Measurements from ENCODE around the gene G0S2.
A peak's percentile ranks its signal among the peaks of the same experiment; 100 is the strongest.

Gene G0S2

DNA sequence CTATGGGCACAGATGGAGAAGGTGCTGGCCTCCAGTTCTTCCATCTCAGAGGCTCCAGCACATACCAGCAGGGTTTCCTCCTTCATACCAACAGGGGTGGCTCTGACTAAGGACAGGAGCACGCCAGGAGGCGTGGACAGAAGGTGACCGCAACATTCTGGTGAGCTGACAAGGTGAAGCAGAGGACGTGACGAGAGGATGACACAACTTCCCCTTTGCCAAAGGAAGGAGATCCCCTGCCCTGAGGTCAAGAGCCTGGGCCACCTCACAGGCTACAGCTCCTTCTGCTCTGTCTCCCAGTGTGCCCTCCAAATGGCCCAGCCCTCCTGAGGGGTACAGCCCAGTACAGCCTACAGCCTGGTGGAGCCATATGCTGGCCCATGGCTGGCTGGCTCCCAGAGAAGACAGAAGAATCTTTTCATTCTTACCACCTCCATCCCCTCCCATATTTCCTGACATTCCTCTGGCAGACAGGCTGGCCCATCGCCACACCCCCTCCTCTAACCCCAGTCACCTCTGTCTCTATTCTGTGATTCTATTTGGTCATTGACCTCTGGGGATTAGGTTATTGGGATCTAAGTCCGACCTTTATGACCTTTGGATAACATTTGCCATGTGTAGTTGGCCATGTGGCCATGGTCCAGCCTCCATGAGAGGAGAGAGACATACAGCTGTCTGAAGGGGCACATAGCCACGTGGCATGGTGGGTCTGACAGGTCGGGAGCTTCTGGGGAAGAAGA is 17.9 kb upstream of the G0S2 start:
- H3K4me1 Mint-ChIP-seq (ENCODE audit: low read depth), result peaks cover 40% of the 10 kb centered on the region
- no peak overlapping the region for H3K4me3 Mint-ChIP-seq
- no peaks in the 10 kb centered on the region for H3K27me3 Mint-ChIP-seq (ENCODE audit: low read depth)
- H3K36me3 Mint-ChIP-seq (ENCODE audit: low read depth), result peaks cover 2% of the 10 kb centered on the region
- peak overlapping the region; percentile 4 for H3K27ac Mint-ChIP-seq
- no peaks in the 10 kb centered on the region for H3K9me3 Mint-ChIP-seq

DNA sequence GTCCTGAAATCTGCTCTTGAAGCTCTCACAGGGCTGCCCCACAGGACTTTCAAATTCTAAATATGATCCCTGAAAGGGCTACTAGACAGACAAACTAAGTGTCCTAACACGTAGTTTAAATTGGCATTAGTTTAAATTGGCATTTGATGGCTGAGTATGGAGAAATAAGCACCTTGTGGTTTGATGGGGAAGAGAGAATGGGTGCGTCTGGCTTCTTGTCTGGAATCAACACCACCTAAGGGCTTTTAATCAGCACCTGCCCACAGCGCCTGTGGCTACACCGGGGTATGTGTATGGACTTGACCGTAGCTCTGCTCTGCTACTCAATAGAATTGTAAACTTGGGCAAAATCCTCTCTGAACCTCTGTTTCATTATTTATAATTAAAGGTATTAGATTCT is 17.3 kb upstream of the G0S2 start:
- no peaks in the 10 kb centered on the region for H3K27me3 Mint-ChIP-seq (ENCODE audit: low read depth)
- peaks cover 3% of the 10 kb centered on the region for H3K36me3 Mint-ChIP-seq (ENCODE audit: low read depth)
- no peak overlapping the region for H3K27ac Mint-ChIP-seq
- H3K9me3 Mint-ChIP-seq, result no peaks in the 10 kb centered on the region
- no peak overlapping the region for H3K4me3 Mint-ChIP-seq
- peaks cover 36% of the 10 kb centered on the region for H3K4me1 Mint-ChIP-seq (ENCODE audit: low read depth)

DNA sequence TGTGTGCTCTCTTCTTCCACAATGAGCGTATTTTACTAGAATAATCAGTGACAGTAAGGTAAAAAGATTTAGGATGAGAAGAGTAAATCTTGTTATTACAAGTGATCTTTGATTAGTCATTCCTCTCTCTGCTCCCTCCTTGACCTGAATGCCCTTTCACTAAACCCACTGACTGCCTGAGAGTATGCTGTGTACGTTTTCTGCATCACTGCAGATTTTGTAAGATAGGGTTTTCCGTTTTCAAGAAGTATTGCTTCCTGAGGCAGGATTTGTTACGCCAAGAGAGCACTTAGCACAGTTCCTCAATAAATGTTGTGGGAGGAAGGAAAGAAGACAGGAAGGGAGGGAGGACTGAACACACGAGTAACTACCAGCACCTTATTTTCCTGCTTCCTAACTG is 15.3 kb upstream of the G0S2 start:
- Mint-ChIP-seq H3K27me3 (ENCODE audit: low read depth) (no peaks in the 10 kb centered on the region), H3K4me3 (peak overlapping the region; percentile 21)

DNA sequence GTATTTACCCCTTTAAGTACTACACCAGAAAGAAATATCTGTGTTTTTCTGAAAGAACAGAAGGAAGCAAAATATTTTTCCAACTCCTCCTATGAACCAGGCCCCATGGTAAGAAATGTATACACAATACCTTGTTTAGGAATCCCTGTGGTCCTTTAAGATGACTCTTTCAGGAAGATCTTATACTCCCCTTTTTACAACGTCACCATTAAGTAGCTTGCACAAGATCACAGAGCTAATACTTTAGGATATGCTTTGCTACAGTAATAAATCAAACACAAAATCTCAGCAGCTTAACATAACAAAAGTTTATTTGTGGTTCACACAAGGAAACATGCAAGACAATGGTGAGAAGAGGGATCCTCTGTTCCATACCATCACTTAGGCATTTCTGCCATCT is 14.1 kb upstream of the G0S2 start:
- no peaks in the 10 kb centered on the region for H3K27me3 Mint-ChIP-seq (ENCODE audit: low read depth)
- H3K4me1 Mint-ChIP-seq (ENCODE audit: low read depth), result peaks cover 25% of the 10 kb centered on the region
- H3K27ac Mint-ChIP-seq, result no peak overlapping the region
- H3K9me3 Mint-ChIP-seq, result no peaks in the 10 kb centered on the region
- no peak overlapping the region for H3K4me3 Mint-ChIP-seq
- H3K36me3 Mint-ChIP-seq (ENCODE audit: low read depth), result peaks cover 9% of the 10 kb centered on the region

More for the DNA sequence above, 15.3 kb upstream of the G0S2 start:
- H3K9me3 Mint-ChIP-seq, result no peaks in the 10 kb centered on the region
- peak overlapping the region; percentile 67 for H3K27ac Mint-ChIP-seq
- H3K36me3 Mint-ChIP-seq (ENCODE audit: low read depth), result peaks cover 8% of the 10 kb centered on the region
- H3K4me1 Mint-ChIP-seq (ENCODE audit: low read depth), result peaks cover 22% of the 10 kb centered on the region

DNA sequence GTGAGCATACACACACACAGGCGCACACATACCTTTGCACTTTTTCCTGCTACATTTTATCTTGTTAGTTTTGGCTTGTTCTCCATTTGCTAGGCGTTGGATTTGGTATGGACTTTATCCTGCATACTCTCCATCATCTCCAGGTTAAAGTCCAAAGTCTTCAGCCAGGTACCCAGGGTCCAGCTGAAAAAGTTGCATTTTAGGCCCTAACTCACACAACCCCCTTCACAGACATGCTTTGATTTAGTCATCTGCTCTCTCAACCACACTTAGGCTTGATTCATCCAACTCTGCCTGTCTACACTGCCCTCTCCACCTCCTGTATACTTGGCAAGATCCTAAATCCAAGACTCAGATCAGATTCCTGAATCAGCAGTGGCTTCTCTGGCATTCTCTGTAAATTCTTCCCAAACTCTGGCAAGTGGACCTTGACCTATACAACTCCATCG is 12.3 kb upstream of the G0S2 start:
- peak overlapping the region; percentile 6 for H3K27ac Mint-ChIP-seq
- H3K9me3 Mint-ChIP-seq, result no peaks in the 10 kb centered on the region
- peaks cover 9% of the 10 kb centered on the region for H3K36me3 Mint-ChIP-seq (ENCODE audit: low read depth)
- H3K4me3 Mint-ChIP-seq, result no peak overlapping the region
- no peaks in the 10 kb centered on the region for H3K27me3 Mint-ChIP-seq (ENCODE audit: low read depth)
- H3K4me1 Mint-ChIP-seq (ENCODE audit: low read depth), result peaks cover 20% of the 10 kb centered on the region

DNA sequence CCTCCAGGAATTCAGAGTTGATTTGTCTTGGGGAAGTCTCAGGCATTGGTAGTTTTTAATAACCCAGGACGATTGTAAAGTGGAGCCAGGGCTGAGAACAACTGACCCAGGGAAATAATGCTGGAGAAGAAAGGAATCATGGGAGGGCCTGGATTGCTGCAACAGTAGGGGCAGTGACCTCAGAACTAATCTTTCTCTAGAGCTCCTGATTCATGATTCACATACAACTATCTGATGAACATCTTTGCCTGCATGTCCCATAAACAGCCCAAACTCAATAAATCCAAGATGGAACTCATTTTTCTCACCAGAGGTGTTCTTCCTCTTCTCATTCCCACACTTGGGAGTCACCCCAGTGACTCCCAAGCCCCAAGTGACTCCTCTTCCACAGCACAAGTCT is 8.1 kb upstream of the G0S2 start:
- Mint-ChIP-seq H3K9me3 (peaks cover 4% of the 10 kb centered on the region), H3K36me3 (ENCODE audit: low read depth) (peaks cover 11% of the 10 kb centered on the region), H3K27me3 (ENCODE audit: low read depth) (no peaks in the 10 kb centered on the region), H3K27ac (no peak overlapping the region), H3K4me3 (no peak overlapping the region), H3K4me1 (ENCODE audit: low read depth) (peaks cover 23% of the 10 kb centered on the region)

DNA sequence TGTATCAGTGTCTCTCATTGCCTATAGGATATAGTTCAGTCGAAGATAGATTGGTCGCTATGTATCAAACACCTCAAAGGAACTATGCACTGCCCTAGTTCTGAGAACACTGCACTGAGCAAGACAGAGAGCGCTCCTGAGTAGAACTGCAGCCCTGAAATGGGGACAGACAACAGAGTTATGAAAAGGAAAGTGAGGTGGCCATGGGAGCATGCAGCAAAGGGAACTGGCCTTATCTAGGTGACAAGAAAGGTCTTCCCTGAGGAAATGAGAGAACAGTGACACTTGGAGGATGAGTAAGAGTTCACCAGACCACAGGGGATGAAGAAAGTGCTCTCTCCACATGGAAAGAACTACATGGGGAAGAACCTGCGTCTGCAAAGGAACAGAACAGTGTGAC is 7.5 kb upstream of the G0S2 start:
- no peak overlapping the region for H3K4me3 Mint-ChIP-seq
- H3K36me3 Mint-ChIP-seq (ENCODE audit: low read depth), result peaks cover 11% of the 10 kb centered on the region
- H3K27ac Mint-ChIP-seq, result no peak overlapping the region
- no peaks in the 10 kb centered on the region for H3K27me3 Mint-ChIP-seq (ENCODE audit: low read depth)
- peaks cover 4% of the 10 kb centered on the region for H3K9me3 Mint-ChIP-seq
- peaks cover 27% of the 10 kb centered on the region for H3K4me1 Mint-ChIP-seq (ENCODE audit: low read depth)

DNA sequence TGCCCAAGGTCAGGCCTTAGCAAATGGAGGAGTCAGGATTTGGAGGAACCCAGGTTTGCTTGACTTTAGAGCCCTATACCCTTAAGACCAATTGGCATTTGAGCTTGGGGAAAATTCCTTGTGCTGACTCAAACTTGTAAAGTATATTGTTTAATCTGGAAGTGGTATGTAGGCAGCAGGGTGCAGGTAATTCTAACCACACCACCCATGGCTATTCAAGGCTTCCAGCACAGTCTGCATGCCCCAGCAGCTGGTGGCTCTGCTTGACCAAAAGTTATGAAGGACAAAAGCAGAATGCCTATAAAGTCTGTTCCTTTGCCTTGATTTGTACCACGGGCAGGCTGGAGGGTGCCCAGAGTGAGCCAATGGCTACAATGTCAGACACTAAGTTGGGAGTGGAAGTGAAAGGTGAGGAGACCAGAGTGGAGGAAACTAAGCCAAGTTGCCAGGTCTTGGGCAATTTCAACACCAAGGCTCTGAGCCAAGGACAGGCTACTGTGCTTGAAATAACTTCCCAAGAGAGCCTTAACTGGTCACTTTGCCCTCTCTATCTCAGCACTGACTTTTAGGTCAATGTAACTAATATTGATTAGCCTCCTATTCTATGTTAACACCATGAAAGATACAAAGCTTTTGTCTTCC is 4.7 kb upstream of the G0S2 start:
- H3K9me3 Mint-ChIP-seq, result peaks cover 4% of the 10 kb centered on the region
- H3K27ac Mint-ChIP-seq, result peak overlapping the region; percentile 78
- H3K36me3 Mint-ChIP-seq (ENCODE audit: low read depth), result peaks cover 5% of the 10 kb centered on the region
- peak overlapping the region; percentile 54 for H3K4me3 Mint-ChIP-seq
- peaks cover 41% of the 10 kb centered on the region for H3K4me1 Mint-ChIP-seq (ENCODE audit: low read depth)
- H3K27me3 Mint-ChIP-seq (ENCODE audit: low read depth), result no peaks in the 10 kb centered on the region

DNA sequence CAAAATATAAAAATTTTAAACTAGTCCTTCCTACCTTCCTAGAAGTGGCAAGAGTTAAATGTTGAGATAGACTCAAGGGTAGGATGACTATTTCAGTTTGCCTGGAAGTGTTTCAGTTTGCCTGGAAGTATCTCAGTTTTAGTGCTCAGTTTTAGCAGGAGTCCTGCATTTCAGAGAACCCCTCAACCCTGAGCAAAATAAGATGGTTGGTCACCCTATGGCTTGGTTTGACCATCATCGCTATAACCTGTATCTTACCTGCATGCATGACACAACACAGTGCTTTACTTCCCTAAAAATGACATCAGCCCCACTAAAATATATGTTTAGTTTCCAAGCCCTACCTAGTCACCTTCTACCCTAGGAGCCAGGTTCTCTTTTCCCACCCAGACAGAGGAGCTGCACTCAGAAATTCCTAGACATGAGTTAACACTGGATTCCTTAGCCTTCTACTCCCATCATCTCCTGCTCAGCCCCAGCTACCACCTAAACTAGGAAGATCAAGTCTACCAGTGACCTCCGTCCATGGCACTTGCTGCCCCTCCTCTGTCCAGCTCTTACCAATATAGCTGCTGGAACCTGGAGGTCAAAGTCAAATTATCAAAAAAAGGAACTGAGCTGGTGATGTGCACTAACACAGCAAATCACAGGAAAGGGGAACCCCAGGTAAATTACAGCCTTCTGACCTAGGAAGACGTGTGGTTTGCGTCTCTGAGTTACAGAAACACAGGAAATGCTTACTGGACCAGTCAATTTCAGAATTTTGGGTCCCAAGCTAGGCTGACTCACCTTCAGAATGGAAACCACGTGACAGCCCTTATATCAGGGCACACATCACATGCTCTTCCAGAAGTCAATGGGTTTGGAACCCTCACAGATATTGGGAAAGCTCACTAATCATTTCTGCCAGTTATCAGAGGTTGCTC is 2.2 kb upstream of the G0S2 start:
- peaks cover 58% of the 10 kb centered on the region for H3K4me1 Mint-ChIP-seq (ENCODE audit: low read depth)
- peak overlapping the region; percentile 92 for H3K4me3 Mint-ChIP-seq
- H3K27me3 Mint-ChIP-seq (ENCODE audit: low read depth), result peaks cover 3% of the 10 kb centered on the region
- H3K36me3 Mint-ChIP-seq (ENCODE audit: low read depth), result peaks cover 24% of the 10 kb centered on the region
- peak overlapping the region; percentile 90 for H3K27ac Mint-ChIP-seq
- H3K9me3 Mint-ChIP-seq, result peaks cover 4% of the 10 kb centered on the region

DNA sequence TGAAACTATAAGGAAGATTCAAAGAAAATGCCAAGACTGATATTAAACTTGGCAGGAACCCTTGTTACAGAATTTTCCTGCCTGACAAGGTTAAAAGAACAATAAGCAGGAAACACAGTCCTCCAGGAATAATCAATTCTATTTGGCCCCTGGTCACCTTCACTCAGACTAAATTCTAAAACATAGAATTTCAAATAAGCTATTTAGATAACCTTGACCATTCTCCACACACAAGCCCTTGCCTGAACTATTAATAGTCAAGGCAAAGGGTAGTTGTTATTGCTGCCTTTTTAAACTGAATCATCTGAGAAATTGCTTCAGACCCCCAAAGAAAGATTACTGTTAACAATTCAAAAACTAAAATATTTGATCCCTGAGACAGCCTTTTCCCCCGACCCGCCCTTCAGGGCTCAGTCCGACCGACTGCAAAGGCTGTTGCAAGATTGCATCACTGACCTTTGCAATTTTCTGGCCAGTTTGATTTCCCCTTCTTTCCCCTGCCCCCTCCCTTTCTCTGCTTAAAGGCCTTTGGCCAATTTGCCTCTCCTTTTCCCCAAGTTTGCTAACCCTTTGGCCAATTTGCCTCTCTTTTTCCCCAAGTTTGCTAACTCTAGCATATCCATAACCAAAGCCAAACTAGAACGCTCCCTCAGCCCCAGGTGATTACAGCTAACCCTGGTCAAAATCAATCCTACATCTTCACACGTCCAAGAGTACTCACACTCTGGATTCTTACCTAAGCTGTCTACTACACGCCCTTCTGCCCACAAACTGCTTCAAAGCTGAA is 1.4 kb upstream of the G0S2 start:
- Mint-ChIP-seq H3K4me3 (peak overlapping the region; percentile 92), H3K4me1 (ENCODE audit: low read depth) (peaks cover 64% of the 10 kb centered on the region), H3K27me3 (ENCODE audit: low read depth) (peaks cover 3% of the 10 kb centered on the region), H3K27ac (peak overlapping the region; percentile 90), H3K36me3 (ENCODE audit: low read depth) (peaks cover 27% of the 10 kb centered on the region), H3K9me3 (peaks cover 4% of the 10 kb centered on the region)

DNA sequence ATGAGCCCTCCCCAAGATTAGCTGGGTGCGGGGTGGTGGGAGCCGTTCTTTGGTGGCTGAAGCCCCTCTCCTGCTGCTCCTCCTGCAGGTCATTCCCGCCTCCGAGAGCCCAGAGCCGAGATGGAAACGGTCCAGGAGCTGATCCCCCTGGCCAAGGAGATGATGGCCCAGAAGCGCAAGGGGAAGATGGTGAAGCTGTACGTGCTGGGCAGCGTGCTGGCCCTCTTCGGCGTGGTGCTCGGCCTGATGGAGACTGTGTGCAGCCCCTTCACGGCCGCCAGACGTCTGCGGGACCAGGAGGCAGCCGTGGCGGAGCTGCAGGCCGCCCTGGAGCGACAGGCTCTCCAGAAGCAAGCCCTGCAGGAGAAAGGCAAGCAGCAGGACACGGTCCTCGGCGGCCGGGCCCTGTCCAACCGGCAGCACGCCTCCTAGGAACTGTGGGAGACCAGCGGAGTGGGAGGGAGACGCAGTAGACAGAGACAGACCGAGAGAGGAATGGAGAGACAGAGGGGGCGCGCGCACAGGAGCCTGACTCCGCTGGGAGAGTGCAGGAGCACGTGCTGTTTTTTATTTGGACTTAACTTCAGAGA is 448 bp downstream of the G0S2 start:
- Mint-ChIP-seq H3K4me1 (ENCODE audit: low read depth) (peaks cover 64% of the 10 kb centered on the region), H3K36me3 (ENCODE audit: low read depth) (peaks cover 28% of the 10 kb centered on the region), H3K9me3 (peaks cover 4% of the 10 kb centered on the region), H3K27ac (peak overlapping the region; percentile 90), H3K4me3 (peak overlapping the region; percentile 92), H3K27me3 (ENCODE audit: low read depth) (peaks cover 3% of the 10 kb centered on the region)

DNA sequence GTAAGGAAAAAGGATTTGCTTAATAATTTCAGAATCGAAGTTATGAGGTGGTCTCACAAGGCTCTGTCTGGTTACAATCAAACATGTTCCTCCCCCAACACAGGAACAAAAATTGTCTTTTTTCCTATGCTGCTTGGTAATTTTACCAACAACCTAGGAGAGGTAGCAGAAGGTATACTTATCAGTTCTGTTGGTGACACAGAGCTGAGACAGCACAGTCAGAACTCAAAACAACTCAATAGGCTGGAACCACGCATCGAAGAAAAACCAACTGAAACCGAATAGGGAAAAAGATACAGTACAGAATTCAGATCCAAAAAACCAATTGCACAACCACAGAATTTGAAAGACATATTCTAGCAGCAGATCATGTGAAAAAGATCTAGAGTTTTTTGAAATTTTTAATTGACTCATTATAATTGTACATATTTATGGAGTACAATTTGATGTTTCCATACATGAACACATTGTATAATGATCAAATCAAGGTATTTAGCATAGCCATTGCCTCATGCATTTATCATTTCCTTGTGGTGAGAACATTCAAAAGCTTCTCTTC is 3.8 kb downstream of the G0S2 start:
- Mint-ChIP-seq H3K27me3 (ENCODE audit: low read depth) (peaks cover 6% of the 10 kb centered on the region), H3K4me3 (no peak overlapping the region), H3K9me3 (no peaks in the 10 kb centered on the region), H3K27ac (no peak overlapping the region), H3K36me3 (ENCODE audit: low read depth) (peaks cover 25% of the 10 kb centered on the region), H3K4me1 (ENCODE audit: low read depth) (peaks cover 34% of the 10 kb centered on the region)

DNA sequence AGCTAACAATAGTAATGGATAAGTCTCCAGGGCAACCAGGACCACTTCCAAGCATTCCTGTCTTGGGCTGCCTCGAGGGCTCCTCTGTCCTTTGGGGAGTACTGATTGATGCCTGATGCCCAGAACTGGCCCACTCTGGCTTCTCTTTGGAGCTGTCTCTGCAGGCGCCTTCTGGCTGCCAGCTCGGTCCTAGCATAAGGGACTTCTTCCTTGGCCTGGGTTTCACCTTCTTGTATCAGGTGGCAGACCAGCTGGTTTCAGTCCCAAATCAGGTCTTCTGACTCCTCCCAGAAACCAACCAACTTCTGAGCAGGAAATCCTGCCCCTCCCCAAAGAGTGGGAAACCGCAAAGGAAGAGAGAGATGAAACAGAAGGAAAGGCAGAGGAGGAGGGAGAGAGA is 10.6 kb downstream of the G0S2 start:
- H3K27ac Mint-ChIP-seq, result peak overlapping the region; percentile 72
- H3K4me3 Mint-ChIP-seq, result peak overlapping the region; percentile 78
- H3K4me1 Mint-ChIP-seq (ENCODE audit: low read depth), result peaks cover 44% of the 10 kb centered on the region
- H3K9me3 Mint-ChIP-seq, result no peaks in the 10 kb centered on the region
- H3K27me3 Mint-ChIP-seq (ENCODE audit: low read depth), result peaks cover 3% of the 10 kb centered on the region
- H3K36me3 Mint-ChIP-seq (ENCODE audit: low read depth), result peaks cover 21% of the 10 kb centered on the region

All from T-helper 1 cell treated with Interleukin-12 subunit alpha and Interleukin-12 subunit beta and Interleukin-4 antibody, amounts not matched to agents 30 μg/mL and 1 μg/mL, for 36 hours (primary cell).